Measurements from ENCODE around the gene TMEM191C. TPM values are rescaled to one million over a fixed set of nuclear protein-coding genes. Genes with fewer than 3 reads are reported as not detected.
"Not testable (repeated sequence)": the region's sequence is repeated elsewhere in the genome, so short reads cannot be mapped to it uniquely, and the experiment has no call there.

TMEM191C gene
- total and polyA plus RNA-seq, 2 of the 13 experiments (the other 11 are each of a cell fraction or from before 2014, with no cell fraction given), result 1.2 to 2.9 TPM

DNA sequence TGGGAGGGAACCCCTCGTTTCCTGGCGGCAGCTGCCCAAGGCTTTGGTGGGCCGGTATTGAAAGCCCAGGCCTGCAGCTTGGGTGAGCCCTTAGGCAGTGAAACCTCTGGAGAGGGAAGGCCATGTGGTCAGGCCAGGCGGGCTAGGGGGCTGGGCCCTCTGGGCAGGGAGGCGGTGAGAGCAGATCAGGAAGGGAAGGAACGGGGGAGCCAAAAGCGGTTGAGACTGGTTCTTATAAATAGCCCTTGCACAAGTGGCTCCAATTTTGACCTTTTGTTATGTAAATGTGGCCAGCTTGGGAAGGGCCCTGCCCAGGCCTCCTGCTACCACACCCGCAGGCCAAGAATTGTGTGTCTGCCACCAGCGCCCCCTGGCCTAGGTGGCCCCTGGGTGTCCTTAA is 25.1 kb upstream of the TMEM191C start:
- in situ Hi-C loops (cut with HindIII; ENCODE audit: extremely low pct_ligation_motif_present, low pct_unique_long_range_greater_than_20kb); H3K4me2 ChIP-seq (ENCODE audit: low read depth, low read length); CTCF ChIA-PET (ENCODE audit: low intra/inter-chr PET ratio, low total read pairs); H4K20me1 ChIP-seq (ENCODE audit: insufficient read depth, low read length); FAIRE-seq; DNase-seq (ENCODE audit: low spot score); BruUV-seq (replicated peaks); POLR2A ChIA-PET; H3K9ac ChIP-seq (ENCODE audit: insufficient read depth, low read depth, low read length); H3K79me2 ChIP-seq (ENCODE audit: insufficient read depth, low read length); H2AFZ ChIP-seq (ENCODE audit: low read length); H3K4me3 ChIP-seq (replicated peaks in 1 of 3; ENCODE audit: insufficient read depth in 1 of 3, low read depth in 2 of 3, low read length in 3 of 3); H3K27me3 ChIP-seq (ENCODE audit: control insufficient read depth in 1 of 2, insufficient read depth in 2 of 2, low read length in 2 of 2); H3K9me3 ChIP-seq (ENCODE audit: low read length); intact Hi-C loops (cut with micrococcal nuclease; ENCODE audit: unreplicated experiment); H3K27ac ChIP-seq (ENCODE audit: extremely low read length, insufficient read depth, low read length); ATAC-seq: not testable (repeated sequence)
- WGBS (ENCODE audit: low lambda C conversion rate), result no CpG with 5 or more reads among the region's 9 CpGs
- Histone ChIP-seq H3K4me1 (ENCODE audit: insufficient read depth, low read length) (peaks cover 15% of the 10 kb centered on the region), H3K36me3 (replicated peaks in 1 of 2; ENCODE audit: control insufficient read depth in 1 of 2, insufficient read depth in 2 of 2, low read length in 2 of 2) (peaks cover 16 to 36% of the 10 kb centered on the region in 2 experiments; a peak in 4 of 5 replicates)

DNA sequence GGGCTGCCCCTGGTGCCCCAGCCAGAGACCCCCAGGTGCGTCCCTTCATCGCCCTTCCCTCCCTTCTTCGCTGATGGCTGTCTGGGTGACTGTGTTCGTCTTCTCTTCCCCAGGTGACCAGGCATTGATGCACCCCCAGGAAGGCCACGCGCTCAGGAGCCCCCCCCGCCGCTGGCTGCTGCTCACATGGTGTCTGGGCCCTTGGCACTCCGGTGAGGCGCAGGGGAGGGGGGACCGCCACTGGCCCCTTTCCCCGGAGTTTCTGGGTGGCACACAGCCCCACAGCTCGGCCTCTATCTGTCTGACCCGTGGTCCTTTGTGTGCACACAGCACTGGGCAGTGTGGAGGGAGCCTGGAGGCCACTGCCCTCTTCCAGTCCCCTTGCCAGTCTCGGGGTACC is 24.5 kb upstream of the TMEM191C start:
- H3K9ac ChIP-seq (ENCODE audit: insufficient read depth, low read depth, low read length); in situ Hi-C loops (cut with HindIII; ENCODE audit: extremely low pct_ligation_motif_present, low pct_unique_long_range_greater_than_20kb); H3K79me2 ChIP-seq (ENCODE audit: insufficient read depth, low read length); intact Hi-C loops (cut with micrococcal nuclease; ENCODE audit: unreplicated experiment); H3K27me3 ChIP-seq (ENCODE audit: control insufficient read depth in 1 of 2, insufficient read depth in 2 of 2, low read length in 2 of 2); H3K9me3 ChIP-seq (ENCODE audit: low read length); FAIRE-seq; H3K4me2 ChIP-seq (ENCODE audit: low read depth, low read length); BruUV-seq (replicated peaks); CTCF ChIA-PET (ENCODE audit: low intra/inter-chr PET ratio, low total read pairs); ATAC-seq; H3K4me3 ChIP-seq (replicated peaks in 1 of 3; ENCODE audit: insufficient read depth in 1 of 3, low read depth in 2 of 3, low read length in 3 of 3); DNase-seq (ENCODE audit: low spot score); H2AFZ ChIP-seq (ENCODE audit: low read length); POLR2A ChIA-PET; H4K20me1 ChIP-seq (ENCODE audit: insufficient read depth, low read length): not testable (repeated sequence)
- H3K36me3 ChIP-seq (replicated peaks in 1 of 2; ENCODE audit: control insufficient read depth in 1 of 2, insufficient read depth in 2 of 2, low read length in 2 of 2), result peaks cover 18 to 37% of the 10 kb centered on the region in 2 experiments; a peak in 4 of 5 replicates
- no CpG with 5 or more reads among the region's 15 CpGs for WGBS (ENCODE audit: low lambda C conversion rate)
- H3K27ac ChIP-seq (ENCODE audit: extremely low read length, insufficient read depth, low read length), result peak overlapping the region; percentile 78
- H3K4me1 ChIP-seq (ENCODE audit: insufficient read depth, low read length), result peaks cover 15% of the 10 kb centered on the region

DNA sequence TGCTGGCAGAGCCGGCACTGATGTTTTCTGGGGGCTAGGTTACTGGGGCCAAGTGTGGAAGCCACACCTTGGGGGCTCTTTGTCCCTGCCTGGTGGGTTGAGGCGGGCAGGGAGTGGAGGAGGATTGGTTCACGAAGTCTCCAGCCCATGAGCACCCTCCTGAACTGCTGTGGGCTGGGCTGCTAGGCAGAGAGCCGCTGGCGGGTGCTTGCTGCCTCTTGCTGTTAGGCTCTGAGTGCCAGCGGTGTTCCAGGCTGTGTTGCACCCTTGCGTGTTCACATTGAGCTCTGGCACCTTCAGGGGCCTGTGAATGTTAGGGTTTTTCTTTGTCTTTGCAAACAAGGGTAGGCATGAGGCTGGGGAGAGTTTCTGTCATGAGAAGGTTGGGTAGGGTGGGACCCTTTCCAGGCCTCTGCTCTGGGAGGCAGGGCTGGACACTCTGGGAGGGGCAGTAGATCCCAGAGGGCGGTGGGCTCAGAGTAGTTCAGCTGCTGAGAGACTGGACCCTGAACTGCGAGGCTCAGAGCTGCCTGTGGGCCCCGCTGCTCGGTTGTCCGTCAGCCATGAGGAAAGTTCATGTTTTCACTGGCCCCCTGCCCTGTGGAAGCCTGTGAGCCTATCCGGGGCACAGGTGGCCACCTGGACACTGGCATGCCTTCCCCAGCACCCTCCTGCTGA is 24.0 kb upstream of the TMEM191C start:
- Histone ChIP-seq H3K9ac (ENCODE audit: insufficient read depth, low read depth, low read length) (no peak overlapping the region), H3K4me2 (ENCODE audit: low read depth, low read length) (peak overlapping the region; percentile 24; the same call in 1 of the 2 replicates), H3K27me3 (ENCODE audit: control insufficient read depth in 1 of 2, insufficient read depth in 2 of 2, low read length in 2 of 2) (no peaks in the 10 kb centered on the region), H2AFZ (ENCODE audit: low read length) (no peak overlapping the region), H3K4me1 (ENCODE audit: insufficient read depth, low read length) (peaks cover 15% of the 10 kb centered on the region), H3K79me2 (ENCODE audit: insufficient read depth, low read length) (peaks cover 7% of the 10 kb centered on the region), H3K27ac (ENCODE audit: extremely low read length, insufficient read depth, low read length) (peak overlapping the region; percentile 78), H3K4me3 (replicated peaks in 1 of 3; ENCODE audit: insufficient read depth in 1 of 3, low read depth in 2 of 3, low read length in 3 of 3) (peak overlapping the region in 1 of 3 experiments; percentile 13; a peak in 1 of 6 replicates), H4K20me1 (ENCODE audit: insufficient read depth, low read length) (peaks cover 10% of the 10 kb centered on the region; the same call in 1 of the 2 replicates), H3K9me3 (ENCODE audit: low read length) (no peaks in the 10 kb centered on the region), H3K36me3 (replicated peaks in 1 of 2; ENCODE audit: control insufficient read depth in 1 of 2, insufficient read depth in 2 of 2, low read length in 2 of 2) (peaks cover 18 to 42% of the 10 kb centered on the region in 2 experiments)
- in situ Hi-C loops (cut with HindIII; ENCODE audit: extremely low pct_ligation_motif_present, low pct_unique_long_range_greater_than_20kb) (no loop called here), intact Hi-C loops (cut with micrococcal nuclease; ENCODE audit: unreplicated experiment) (no loop called here)
- 100% methylated on average over 1 of the region's 13 CpGs for WGBS (ENCODE audit: low lambda C conversion rate)
- ChIA-PET POLR2A (no interaction called here), CTCF (ENCODE audit: low intra/inter-chr PET ratio, low total read pairs) (no interaction called here)
- peak; percentile 55 for ATAC-seq
- FAIRE-seq, result no peak
- BruUV-seq (replicated peaks), result no TSS peak
- DNase-seq (ENCODE audit: low spot score), result no peak
- TF ChIP-seq ZNF510 (CRISPR knock-in tag; IDR thresholded peaks at IDR 0.05; ENCODE audit: low read depth), result no peak
- TF ChIP-seq, protein P1, sequence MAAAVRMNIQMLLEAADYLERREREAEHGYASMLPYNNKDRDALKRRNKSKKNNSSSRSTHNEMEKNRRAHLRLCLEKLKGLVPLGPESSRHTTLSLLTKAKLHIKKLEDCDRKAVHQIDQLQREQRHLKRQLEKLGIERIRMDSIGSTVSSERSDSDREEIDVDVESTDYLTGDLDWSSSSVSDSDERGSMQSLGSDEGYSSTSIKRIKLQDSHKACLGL (CRISPR knock-in tag; IDR thresholded peaks at IDR 0.05), result no peak
- TF ChIP-seq REXO4 (CRISPR knock-in tag; IDR thresholded peaks at IDR 0.05; ENCODE audit: borderline replicate concordance), result no peak
- TF ChIP-seq, protein P2, sequence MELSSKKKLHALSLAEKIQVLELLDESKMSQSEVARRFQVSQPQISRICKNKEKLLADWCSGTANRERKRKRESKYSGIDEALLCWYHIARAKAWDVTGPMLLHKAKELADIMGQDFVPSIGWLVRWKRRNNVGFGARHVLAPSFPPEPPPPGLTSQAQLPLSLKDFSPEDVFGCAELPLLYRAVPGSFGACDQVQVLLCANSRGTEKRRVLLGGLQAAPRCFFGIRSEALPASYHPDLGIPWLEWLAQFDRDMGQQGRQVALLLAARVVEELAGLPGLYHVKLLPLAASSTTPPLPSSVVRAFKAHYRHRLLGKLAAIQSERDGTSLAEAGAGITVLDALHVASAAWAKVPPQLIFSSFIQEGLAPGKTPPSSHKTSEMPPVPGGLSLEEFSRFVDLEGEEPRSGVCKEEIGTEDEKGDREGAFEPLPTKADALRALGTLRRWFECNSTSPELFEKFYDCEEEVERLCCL (CRISPR knock-in tag; IDR thresholded peaks at IDR 0.05; ENCODE audit: borderline replicate concordance), result no peak
- no peak for TF ChIP-seq FOXK2 (IDR thresholded peaks at IDR 0.05)

Measured in HepG2 (cell line).